ENCODE results near the gene CADM1. TPM values are rescaled to one million over a fixed set of nuclear protein-coding genes. Genes with fewer than 3 reads are reported as not detected.

The CADM1 gene
- total RNA-seq, 1 donor: 86.5 TPM

DNA sequence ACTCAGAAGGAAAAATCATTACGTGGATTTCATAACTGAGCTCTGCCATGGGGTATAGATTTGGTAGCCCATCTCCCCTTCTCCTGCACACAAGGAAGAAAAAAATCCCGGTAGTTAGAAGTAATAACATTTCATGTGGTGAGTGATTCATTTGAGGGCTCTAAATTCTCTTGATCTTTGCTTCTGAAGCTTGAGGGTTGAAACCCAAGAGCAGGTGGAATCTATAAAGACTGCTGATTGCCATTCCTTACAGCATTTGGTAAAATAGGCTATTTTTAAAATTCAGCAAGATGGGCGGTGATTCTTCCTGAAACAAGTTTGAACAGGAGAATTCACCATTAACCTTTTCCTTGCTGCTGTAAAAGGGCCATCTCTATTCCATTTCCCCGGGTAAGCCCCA is 266.1 kb downstream of the CADM1 start:
- H4K20me1 ChIP-seq (ENCODE audit: insufficient read depth, low read length): no peaks in the 10 kb centered on the region
- no peaks in the 10 kb centered on the region for H3K27me3 ChIP-seq (ENCODE audit: insufficient read depth, low read length)
- H3K9me3 ChIP-seq (ENCODE audit: low read depth, low read length): no peaks in the 10 kb centered on the region
- H3K27ac ChIP-seq (ENCODE audit: low read depth, low read length): no peak overlapping the region
- no peak overlapping the region for H3K4me2 ChIP-seq (ENCODE audit: insufficient read depth, low read length)
- H3K4me1 ChIP-seq (ENCODE audit: insufficient read depth, low read length): no peaks in the 10 kb centered on the region
- DNase-seq (ENCODE audit: insufficient read length, low spot score, missing footprints): no peak
- H3K36me3 ChIP-seq (ENCODE audit: insufficient read depth, low read length): no peaks in the 10 kb centered on the region
- no peak overlapping the region for H3K4me3 ChIP-seq (ENCODE audit: insufficient read depth, low read length)
- no peak overlapping the region for H2AFZ ChIP-seq (ENCODE audit: low read length)
- H3K79me2 ChIP-seq (ENCODE audit: insufficient read depth, low read length): no peaks in the 10 kb centered on the region
- TF ChIP-seq, protein P1, sequence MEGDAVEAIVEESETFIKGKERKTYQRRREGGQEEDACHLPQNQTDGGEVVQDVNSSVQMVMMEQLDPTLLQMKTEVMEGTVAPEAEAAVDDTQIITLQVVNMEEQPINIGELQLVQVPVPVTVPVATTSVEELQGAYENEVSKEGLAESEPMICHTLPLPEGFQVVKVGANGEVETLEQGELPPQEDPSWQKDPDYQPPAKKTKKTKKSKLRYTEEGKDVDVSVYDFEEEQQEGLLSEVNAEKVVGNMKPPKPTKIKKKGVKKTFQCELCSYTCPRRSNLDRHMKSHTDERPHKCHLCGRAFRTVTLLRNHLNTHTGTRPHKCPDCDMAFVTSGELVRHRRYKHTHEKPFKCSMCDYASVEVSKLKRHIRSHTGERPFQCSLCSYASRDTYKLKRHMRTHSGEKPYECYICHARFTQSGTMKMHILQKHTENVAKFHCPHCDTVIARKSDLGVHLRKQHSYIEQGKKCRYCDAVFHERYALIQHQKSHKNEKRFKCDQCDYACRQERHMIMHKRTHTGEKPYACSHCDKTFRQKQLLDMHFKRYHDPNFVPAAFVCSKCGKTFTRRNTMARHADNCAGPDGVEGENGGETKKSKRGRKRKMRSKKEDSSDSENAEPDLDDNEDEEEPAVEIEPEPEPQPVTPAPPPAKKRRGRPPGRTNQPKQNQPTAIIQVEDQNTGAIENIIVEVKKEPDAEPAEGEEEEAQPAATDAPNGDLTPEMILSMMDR (IDR thresholded peaks at IDR 0.05; ENCODE audit: extremely low read depth, low read depth, low read length): no peak

DNA sequence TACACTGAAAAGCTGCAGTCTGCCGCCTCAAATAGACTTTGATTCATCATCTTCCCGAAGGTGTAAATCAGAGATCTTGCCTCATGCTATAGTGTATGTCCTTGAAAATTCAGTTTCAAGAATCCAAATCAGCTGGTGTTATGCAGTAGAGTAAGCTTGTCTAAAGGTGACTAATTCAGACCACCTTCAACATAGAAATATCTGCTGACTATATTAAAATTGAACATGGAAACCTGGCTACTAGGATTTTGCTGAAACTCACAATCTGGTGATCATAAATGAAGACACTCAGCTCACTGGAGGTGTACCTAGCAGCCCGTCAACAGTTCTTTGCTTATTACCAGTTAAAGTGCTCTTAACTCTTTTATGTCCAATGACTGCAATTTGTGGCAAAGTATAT is 266.6 kb downstream of the CADM1 start:
- Histone ChIP-seq H3K4me1 (ENCODE audit: insufficient read depth, low read length) (no peaks in the 10 kb centered on the region), H2AFZ (ENCODE audit: low read length) (no peak overlapping the region), H3K4me2 (ENCODE audit: insufficient read depth, low read length) (no peak overlapping the region), H3K79me2 (ENCODE audit: insufficient read depth, low read length) (no peaks in the 10 kb centered on the region), H3K27me3 (ENCODE audit: insufficient read depth, low read length) (no peaks in the 10 kb centered on the region), H3K27ac (ENCODE audit: low read depth, low read length) (no peak overlapping the region), H3K36me3 (ENCODE audit: insufficient read depth, low read length) (no peaks in the 10 kb centered on the region), H3K9me3 (ENCODE audit: low read depth, low read length) (no peaks in the 10 kb centered on the region), H4K20me1 (ENCODE audit: insufficient read depth, low read length) (no peaks in the 10 kb centered on the region), H3K4me3 (ENCODE audit: insufficient read depth, low read length) (no peak overlapping the region)
- DNase-seq (ENCODE audit: insufficient read length, low spot score, missing footprints): no peak
- TF ChIP-seq, protein P1 (IDR thresholded peaks at IDR 0.05; ENCODE audit: extremely low read depth, low read depth, low read length): no peak

DNA sequence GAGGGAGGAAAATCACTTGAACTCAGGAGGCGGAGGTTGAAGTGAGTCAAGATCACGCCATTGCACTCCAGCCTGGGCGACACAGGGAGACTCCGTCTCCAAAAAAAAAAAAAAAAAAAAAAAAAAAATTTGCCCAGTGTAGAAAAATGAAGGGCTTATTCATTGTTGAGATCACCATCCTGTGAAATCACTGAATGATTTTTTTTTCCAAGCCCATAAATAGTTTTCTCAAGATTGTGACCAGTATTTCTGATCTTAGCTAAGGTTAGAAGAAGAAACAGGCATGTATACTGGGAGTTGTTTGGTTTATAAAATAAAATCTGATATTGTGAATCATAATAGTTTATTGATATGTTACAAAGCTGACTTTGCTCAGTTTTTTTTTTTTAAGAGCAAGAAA is 269.4 kb downstream of the CADM1 start:
- Histone ChIP-seq H3K79me2 (ENCODE audit: insufficient read depth, low read length) (no peaks in the 10 kb centered on the region), H3K4me2 (ENCODE audit: insufficient read depth, low read length) (no peak overlapping the region), H3K27ac (ENCODE audit: low read depth, low read length) (no peak overlapping the region), H3K36me3 (ENCODE audit: insufficient read depth, low read length) (no peaks in the 10 kb centered on the region), H3K4me1 (ENCODE audit: insufficient read depth, low read length) (no peaks in the 10 kb centered on the region), H2AFZ (ENCODE audit: low read length) (no peak overlapping the region), H3K27me3 (ENCODE audit: insufficient read depth, low read length) (no peaks in the 10 kb centered on the region), H4K20me1 (ENCODE audit: insufficient read depth, low read length) (no peaks in the 10 kb centered on the region), H3K4me3 (ENCODE audit: insufficient read depth, low read length) (no peak overlapping the region), H3K9me3 (ENCODE audit: low read depth, low read length) (no peaks in the 10 kb centered on the region)
- DNase-seq (ENCODE audit: insufficient read length, low spot score, missing footprints): no peak
- TF ChIP-seq, protein P1 (IDR thresholded peaks at IDR 0.05; ENCODE audit: extremely low read depth, low read depth, low read length): no peak

DNA sequence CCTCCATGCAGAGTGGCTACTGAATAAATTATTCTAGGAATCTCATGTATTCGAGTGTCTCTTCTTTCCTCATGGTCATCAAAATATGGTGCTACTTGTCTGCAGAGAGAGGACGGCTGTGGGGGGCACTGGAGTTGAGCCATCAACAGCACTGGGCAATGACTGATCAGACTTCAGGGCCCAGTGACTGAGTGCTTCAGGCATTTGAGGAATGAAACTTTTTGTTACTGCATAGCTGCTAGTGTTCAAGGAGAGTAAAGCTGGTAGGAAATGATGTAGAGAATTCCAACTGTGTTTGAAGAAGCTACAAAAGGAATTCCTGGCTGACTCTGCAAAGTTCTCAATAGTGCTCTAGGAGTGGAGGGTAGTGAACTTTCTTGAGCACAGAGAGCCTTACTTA is 277.7 kb downstream of the CADM1 start:
- no peaks in the 10 kb centered on the region for H3K36me3 ChIP-seq (ENCODE audit: insufficient read depth, low read length)
- H3K27ac ChIP-seq (ENCODE audit: low read depth, low read length): no peak overlapping the region
- no peaks in the 10 kb centered on the region for H4K20me1 ChIP-seq (ENCODE audit: insufficient read depth, low read length)
- H3K4me2 ChIP-seq (ENCODE audit: insufficient read depth, low read length): no peak overlapping the region
- H3K27me3 ChIP-seq (ENCODE audit: insufficient read depth, low read length): no peaks in the 10 kb centered on the region
- DNase-seq (ENCODE audit: insufficient read length, low spot score, missing footprints): peak; percentile 23
- H3K79me2 ChIP-seq (ENCODE audit: insufficient read depth, low read length): no peaks in the 10 kb centered on the region
- TF ChIP-seq, protein P1 (IDR thresholded peaks at IDR 0.05; ENCODE audit: extremely low read depth, low read depth, low read length): no peak
- peaks cover 4% of the 10 kb centered on the region for H3K4me1 ChIP-seq (ENCODE audit: insufficient read depth, low read length)
- no peak overlapping the region for H3K4me3 ChIP-seq (ENCODE audit: insufficient read depth, low read length)
- no peak overlapping the region for H2AFZ ChIP-seq (ENCODE audit: low read length)
- no peaks in the 10 kb centered on the region for H3K9me3 ChIP-seq (ENCODE audit: low read depth, low read length)

All from osteoblast (primary cell).